ENCODE measurements around the gene COL6A5. TPM values are rescaled to one million over a fixed set of nuclear protein-coding genes. Genes with fewer than 3 reads are reported as not detected.

The COL6A5 gene
- total and polyA plus RNA-seq, 9 of the 15 experiments (the other 6 are each of a cell fraction or from before 2014, with no cell fraction given): 1.5 to 9.7 (median 5.6) TPM

DNA sequence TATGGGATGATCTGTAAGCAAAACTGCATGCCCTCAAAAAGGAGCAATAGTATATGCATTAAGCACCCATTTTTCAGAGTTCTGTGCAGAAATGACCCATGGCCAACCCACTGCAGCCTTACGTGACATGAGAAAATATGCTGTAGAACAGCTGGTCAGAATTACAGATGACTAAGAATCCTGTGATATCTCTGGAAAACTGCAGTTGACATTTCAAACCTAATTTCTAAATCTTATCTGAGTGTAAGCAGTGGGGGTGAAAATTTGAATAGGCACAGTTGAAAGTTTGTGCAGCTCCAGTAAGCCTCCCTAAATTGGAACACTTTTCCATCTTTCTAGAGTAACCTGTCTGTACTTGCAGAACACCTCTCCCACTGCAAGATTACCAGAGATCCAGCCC, 142.8 kb downstream of the COL6A5 start:
- H2AFZ ChIP-seq (ENCODE audit: low read depth, low read length): no peak overlapping the region
- no peaks in the 10 kb centered on the region; a peak in 1 of 5 replicates for H3K4me1 ChIP-seq (replicated peaks in 1 of 2; ENCODE audit: control insufficient read depth in 2 of 2, insufficient read depth in 2 of 2, low read length in 2 of 2)
- ChIA-PET POLR2A (no interaction called here), CTCF (ENCODE audit: low intra/inter-chr PET ratio) (no interaction called here)
- no TSS peak for BruUV-seq (replicated peaks)
- H3K9me1 ChIP-seq (ENCODE audit: control insufficient read depth, insufficient read depth, low read length): no peaks in the 10 kb centered on the region
- H3K9me3 ChIP-seq (replicated peaks; ENCODE audit: control insufficient read depth, insufficient read depth, low read depth, low read length): no peaks in the 10 kb centered on the region
- H3K4me2 ChIP-seq (ENCODE audit: insufficient read depth, low read length): no peak overlapping the region
- no peaks in the 10 kb centered on the region for H3K79me2 ChIP-seq (ENCODE audit: control insufficient read depth, insufficient read depth, low read length)
- H3K27ac ChIP-seq (ENCODE audit: extremely low read depth, low read depth, low read length): no peak overlapping the region
- H4K20me1 ChIP-seq (replicated peaks; ENCODE audit: control insufficient read depth, insufficient read depth, low read length): no peaks in the 10 kb centered on the region
- H3K27me3 ChIP-seq (ENCODE audit: control insufficient read depth in 2 of 2, insufficient read depth in 2 of 2, low read length in 2 of 2): no peaks in the 10 kb centered on the region
- H3K36me3 ChIP-seq (ENCODE audit: control insufficient read depth, insufficient read depth, low read length): 0 out of 3 replicates have a peak, but pooled peaks cover 4% of the 10 kb centered on the region
- TF ChIP-seq, protein P1, sequence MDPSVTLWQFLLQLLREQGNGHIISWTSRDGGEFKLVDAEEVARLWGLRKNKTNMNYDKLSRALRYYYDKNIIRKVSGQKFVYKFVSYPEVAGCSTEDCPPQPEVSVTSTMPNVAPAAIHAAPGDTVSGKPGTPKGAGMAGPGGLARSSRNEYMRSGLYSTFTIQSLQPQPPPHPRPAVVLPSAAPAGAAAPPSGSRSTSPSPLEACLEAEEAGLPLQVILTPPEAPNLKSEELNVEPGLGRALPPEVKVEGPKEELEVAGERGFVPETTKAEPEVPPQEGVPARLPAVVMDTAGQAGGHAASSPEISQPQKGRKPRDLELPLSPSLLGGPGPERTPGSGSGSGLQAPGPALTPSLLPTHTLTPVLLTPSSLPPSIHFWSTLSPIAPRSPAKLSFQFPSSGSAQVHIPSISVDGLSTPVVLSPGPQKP (CRISPR knock-in tag; IDR thresholded peaks at IDR 0.05): no peak
- TF ChIP-seq, protein P2, sequence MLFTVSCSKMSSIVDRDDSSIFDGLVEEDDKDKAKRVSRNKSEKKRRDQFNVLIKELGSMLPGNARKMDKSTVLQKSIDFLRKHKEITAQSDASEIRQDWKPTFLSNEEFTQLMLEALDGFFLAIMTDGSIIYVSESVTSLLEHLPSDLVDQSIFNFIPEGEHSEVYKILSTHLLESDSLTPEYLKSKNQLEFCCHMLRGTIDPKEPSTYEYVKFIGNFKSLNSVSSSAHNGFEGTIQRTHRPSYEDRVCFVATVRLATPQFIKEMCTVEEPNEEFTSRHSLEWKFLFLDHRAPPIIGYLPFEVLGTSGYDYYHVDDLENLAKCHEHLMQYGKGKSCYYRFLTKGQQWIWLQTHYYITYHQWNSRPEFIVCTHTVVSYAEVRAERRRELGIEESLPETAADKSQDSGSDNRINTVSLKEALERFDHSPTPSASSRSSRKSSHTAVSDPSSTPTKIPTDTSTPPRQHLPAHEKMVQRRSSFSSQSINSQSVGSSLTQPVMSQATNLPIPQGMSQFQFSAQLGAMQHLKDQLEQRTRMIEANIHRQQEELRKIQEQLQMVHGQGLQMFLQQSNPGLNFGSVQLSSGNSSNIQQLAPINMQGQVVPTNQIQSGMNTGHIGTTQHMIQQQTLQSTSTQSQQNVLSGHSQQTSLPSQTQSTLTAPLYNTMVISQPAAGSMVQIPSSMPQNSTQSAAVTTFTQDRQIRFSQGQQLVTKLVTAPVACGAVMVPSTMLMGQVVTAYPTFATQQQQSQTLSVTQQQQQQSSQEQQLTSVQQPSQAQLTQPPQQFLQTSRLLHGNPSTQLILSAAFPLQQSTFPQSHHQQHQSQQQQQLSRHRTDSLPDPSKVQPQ (CRISPR knock-in tag; IDR thresholded peaks at IDR 0.05; ENCODE audit: borderline replicate concordance): no peak
- no peak for TF ChIP-seq TBL1XR1 (IDR thresholded peaks at IDR 0.05; ENCODE audit: low read length in 2 of 2)
- no peak for TF ChIP-seq ZNF57 (CRISPR knock-in tag; IDR thresholded peaks at IDR 0.05)
- TF ChIP-seq, protein P3, sequence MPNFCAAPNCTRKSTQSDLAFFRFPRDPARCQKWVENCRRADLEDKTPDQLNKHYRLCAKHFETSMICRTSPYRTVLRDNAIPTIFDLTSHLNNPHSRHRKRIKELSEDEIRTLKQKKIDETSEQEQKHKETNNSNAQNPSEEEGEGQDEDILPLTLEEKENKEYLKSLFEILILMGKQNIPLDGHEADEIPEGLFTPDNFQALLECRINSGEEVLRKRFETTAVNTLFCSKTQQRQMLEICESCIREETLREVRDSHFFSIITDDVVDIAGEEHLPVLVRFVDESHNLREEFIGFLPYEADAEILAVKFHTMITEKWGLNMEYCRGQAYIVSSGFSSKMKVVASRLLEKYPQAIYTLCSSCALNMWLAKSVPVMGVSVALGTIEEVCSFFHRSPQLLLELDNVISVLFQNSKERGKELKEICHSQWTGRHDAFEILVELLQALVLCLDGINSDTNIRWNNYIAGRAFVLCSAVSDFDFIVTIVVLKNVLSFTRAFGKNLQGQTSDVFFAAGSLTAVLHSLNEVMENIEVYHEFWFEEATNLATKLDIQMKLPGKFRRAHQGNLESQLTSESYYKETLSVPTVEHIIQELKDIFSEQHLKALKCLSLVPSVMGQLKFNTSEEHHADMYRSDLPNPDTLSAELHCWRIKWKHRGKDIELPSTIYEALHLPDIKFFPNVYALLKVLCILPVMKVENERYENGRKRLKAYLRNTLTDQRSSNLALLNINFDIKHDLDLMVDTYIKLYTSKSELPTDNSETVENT (CRISPR knock-in tag; IDR thresholded peaks at IDR 0.05): no peak
- TF ChIP-seq ZNF165 (CRISPR knock-in tag; IDR thresholded peaks at IDR 0.05; ENCODE audit: borderline replicate concordance): no peak
- TF ChIP-seq MEF2A (IDR thresholded peaks at IDR 0.05; ENCODE audit: control insufficient read depth, low read depth, low read length): no peak
- no peak for TF ChIP-seq CEBPG (CRISPR knock-in tag; IDR thresholded peaks at IDR 0.05)
- no peak for TF ChIP-seq CEBPG (tag; conservative IDR thresholded peaks at IDR 0.05 in 1 of 2, IDR thresholded peaks at IDR 0.05 in 1 of 2)
- TF ChIP-seq ZNF224 (CRISPR knock-in tag; IDR thresholded peaks at IDR 0.05): no peak
- TF ChIP-seq, protein P4, sequence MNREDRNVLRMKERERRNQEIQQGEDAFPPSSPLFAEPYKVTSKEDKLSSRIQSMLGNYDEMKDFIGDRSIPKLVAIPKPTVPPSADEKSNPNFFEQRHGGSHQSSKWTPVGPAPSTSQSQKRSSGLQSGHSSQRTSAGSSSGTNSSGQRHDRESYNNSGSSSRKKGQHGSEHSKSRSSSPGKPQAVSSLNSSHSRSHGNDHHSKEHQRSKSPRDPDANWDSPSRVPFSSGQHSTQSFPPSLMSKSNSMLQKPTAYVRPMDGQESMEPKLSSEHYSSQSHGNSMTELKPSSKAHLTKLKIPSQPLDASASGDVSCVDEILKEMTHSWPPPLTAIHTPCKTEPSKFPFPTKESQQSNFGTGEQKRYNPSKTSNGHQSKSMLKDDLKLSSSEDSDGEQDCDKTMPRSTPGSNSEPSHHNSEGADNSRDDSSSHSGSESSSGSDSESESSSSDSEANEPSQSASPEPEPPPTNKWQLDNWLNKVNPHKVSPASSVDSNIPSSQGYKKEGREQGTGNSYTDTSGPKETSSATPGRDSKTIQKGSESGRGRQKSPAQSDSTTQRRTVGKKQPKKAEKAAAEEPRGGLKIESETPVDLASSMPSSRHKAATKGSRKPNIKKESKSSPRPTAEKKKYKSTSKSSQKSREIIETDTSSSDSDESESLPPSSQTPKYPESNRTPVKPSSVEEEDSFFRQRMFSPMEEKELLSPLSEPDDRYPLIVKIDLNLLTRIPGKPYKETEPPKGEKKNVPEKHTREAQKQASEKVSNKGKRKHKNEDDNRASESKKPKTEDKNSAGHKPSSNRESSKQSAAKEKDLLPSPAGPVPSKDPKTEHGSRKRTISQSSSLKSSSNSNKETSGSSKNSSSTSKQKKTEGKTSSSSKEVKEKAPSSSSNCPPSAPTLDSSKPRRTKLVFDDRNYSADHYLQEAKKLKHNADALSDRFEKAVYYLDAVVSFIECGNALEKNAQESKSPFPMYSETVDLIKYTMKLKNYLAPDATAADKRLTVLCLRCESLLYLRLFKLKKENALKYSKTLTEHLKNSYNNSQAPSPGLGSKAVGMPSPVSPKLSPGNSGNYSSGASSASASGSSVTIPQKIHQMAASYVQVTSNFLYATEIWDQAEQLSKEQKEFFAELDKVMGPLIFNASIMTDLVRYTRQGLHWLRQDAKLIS (CRISPR knock-in tag; IDR thresholded peaks at IDR 0.05): no peak
- no peak for TF ChIP-seq ZNF551 (CRISPR knock-in tag; IDR thresholded peaks at IDR 0.05)
- FAIRE-seq (no peak), ATAC-seq (no peak), DNase-seq (ENCODE audit: extremely low read depth in 1 of 4, low spot score in 3 of 4) (no peak)
- H3K9ac ChIP-seq (ENCODE audit: insufficient read depth in 1 of 2, low read depth in 2 of 2, low read length in 2 of 2): no peak overlapping the region
- no peak overlapping the region for H3K4me3 ChIP-seq
- intact Hi-C loops (cut with micrococcal nuclease) (no loop called here), in situ Hi-C loops (cut with MboI) (no loop called here)
- 47% methylated on average over 1 of the region's 1 CpG for WGBS (ENCODE audit: insufficient coverage, low coverage, missing lambda C conversion rate)

Measured in K562 (cell line).